Measurements from ENCODE around the gene DPP6.

DPP6 gene

DNA sequence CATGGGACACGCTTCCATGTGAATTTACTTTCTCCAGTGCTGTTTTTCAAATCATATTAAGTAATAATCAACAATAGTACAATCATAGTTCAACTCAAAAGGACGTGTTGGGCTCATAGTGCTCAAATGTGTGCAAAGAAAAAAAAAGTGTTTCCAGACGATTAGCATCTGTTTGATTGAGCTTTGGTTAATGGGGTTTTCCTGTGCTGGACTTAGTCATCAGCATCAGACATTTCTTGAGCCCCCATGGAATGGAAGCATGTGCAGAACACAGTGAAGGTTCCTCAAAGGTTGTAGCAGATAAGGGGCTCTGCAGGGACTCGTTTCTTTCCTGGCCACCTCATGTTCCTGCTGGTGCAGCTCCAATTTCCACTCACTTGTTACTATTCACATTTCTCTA, 716.8 kb downstream of the DPP6 start:
- DNase-seq (ENCODE audit: low read depth): no peak
- TF ChIP-seq, protein P1, sequence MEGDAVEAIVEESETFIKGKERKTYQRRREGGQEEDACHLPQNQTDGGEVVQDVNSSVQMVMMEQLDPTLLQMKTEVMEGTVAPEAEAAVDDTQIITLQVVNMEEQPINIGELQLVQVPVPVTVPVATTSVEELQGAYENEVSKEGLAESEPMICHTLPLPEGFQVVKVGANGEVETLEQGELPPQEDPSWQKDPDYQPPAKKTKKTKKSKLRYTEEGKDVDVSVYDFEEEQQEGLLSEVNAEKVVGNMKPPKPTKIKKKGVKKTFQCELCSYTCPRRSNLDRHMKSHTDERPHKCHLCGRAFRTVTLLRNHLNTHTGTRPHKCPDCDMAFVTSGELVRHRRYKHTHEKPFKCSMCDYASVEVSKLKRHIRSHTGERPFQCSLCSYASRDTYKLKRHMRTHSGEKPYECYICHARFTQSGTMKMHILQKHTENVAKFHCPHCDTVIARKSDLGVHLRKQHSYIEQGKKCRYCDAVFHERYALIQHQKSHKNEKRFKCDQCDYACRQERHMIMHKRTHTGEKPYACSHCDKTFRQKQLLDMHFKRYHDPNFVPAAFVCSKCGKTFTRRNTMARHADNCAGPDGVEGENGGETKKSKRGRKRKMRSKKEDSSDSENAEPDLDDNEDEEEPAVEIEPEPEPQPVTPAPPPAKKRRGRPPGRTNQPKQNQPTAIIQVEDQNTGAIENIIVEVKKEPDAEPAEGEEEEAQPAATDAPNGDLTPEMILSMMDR (IDR thresholded peaks at IDR 0.05; ENCODE audit: low read depth, low read length): no peak
- TF ChIP-seq POLR2A (IDR thresholded peaks at IDR 0.05; ENCODE audit: extremely low read depth, insufficient read length): no peak
- TF ChIP-seq, protein P2, sequence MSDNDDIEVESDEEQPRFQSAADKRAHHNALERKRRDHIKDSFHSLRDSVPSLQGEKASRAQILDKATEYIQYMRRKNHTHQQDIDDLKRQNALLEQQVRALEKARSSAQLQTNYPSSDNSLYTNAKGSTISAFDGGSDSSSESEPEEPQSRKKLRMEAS (IDR thresholded peaks at IDR 0.05; ENCODE audit: low read depth, low read length): no peak
- TF ChIP-seq MYC (IDR thresholded peaks at IDR 0.05; ENCODE audit: low read depth, low read length): no peak
- H3K4me3 ChIP-seq (ENCODE audit: low read depth, low read length): no peak overlapping the region

DNA sequence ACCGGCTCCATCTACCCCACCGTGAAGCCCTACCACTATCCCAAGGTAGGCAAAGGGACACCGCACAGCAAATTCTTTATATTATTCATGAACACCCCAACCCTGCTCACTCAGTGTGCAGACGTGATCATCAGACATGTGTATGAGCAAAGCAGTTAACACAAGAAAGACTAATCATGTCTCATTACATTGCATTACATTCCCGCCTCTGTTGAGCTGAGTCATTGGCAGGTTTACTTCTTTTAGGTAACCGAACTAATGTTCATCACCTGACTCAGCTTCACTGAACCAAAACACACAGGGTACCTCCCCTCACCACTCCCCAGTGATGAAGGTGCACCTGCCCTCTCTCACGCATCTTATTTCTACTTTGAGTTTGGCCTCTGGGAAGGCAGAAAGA, 717.3 kb downstream of the DPP6 start:
- no peak overlapping the region for H3K4me3 ChIP-seq (ENCODE audit: low read depth, low read length)
- TF ChIP-seq POLR2A (IDR thresholded peaks at IDR 0.05; ENCODE audit: extremely low read depth, insufficient read length): no peak
- TF ChIP-seq, protein P1 (IDR thresholded peaks at IDR 0.05; ENCODE audit: low read depth, low read length): no peak
- TF ChIP-seq, protein P2 (IDR thresholded peaks at IDR 0.05; ENCODE audit: low read depth, low read length): no peak
- TF ChIP-seq MYC (IDR thresholded peaks at IDR 0.05; ENCODE audit: low read depth, low read length): no peak
- no peak for DNase-seq (ENCODE audit: low read depth)

DNA sequence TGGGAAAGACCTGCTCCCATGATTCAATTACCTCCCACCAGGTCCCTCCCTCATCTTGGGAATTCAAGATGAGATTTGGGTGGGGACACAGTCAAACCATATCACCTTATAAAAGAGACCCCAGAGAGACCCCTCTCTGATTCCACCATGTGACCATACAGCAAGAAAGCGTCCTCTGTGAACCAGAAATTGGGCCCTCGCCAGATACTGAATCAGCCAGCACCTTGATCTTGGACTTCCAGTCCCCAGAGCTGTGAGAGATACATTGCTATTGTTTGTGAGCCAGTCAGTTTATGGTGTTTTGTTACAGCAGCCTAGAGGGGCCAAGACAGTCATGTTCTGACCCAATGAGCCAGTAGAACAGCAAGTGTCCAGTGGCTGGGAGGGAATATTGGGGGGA, 718.2 kb downstream of the DPP6 start:
- H3K4me3 ChIP-seq (ENCODE audit: low read depth, low read length): no peak overlapping the region
- DNase-seq (ENCODE audit: low read depth): no peak
- TF ChIP-seq MYC (IDR thresholded peaks at IDR 0.05; ENCODE audit: low read depth, low read length): no peak
- TF ChIP-seq, protein P1 (IDR thresholded peaks at IDR 0.05; ENCODE audit: low read depth, low read length): no peak

DNA sequence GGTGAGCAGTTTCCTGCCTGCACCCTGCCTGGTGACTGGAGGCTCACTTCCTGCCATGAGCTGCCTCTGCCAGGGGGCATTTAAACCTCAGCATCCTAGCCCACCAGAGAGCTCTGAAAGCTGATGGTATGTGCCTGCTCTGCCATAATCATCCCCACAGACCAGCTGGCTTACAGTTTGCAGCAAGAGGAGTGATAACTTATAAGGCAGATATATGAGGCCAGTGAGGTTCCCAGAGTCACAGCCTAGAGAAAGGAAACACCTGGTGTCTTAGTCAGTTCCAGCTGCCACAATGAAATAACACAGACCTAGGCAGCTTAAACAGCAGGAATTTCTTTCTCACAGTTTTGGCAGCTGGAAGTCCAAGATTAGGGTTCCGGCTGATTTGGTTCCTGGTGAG, 718.8 kb downstream of the DPP6 start:
- DNase-seq (ENCODE audit: low read depth): no peak
- no peak overlapping the region for H3K4me3 ChIP-seq (ENCODE audit: low read depth, low read length)
- TF ChIP-seq, protein P1 (IDR thresholded peaks at IDR 0.05; ENCODE audit: low read depth, low read length): no peak
- TF ChIP-seq MYC (IDR thresholded peaks at IDR 0.05; ENCODE audit: low read depth, low read length) (no peak), POLR2A (IDR thresholded peaks at IDR 0.05; ENCODE audit: extremely low read depth, insufficient read length) (no peak)
- TF ChIP-seq, protein P2 (IDR thresholded peaks at IDR 0.05; ENCODE audit: low read depth, low read length): no peak

DNA sequence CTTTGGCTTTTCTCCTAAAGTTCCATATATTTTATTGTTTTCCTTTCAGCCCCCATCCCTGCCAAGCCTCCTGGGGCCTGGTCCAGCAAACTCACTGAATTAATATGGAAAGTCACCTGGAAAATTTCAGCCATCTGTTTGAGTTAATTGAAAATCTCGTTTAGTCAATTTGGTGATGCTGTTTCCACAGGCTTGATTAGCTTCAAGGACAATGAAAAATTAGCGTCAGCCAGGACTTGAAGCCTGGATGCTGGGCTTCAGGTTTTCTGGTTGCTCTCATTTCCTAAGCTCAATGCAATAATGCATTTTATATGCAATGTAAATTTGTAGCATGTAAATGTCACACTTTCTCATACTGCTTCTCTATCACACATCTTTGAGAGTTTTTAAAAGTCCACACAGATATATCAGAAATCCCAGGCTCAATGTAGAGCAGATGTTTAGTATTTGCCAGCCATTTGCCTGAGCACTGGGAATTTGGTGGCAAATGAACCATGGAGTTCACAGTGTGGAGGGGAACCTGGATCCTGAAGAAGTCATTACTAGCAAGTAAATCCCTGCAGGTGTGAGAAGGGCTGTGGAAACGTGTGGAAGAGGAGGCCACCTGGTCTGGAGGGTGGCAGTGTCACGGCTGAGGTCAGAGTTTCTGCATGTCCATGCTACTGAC, 722.2 kb downstream of the DPP6 start:
- DNase-seq (ENCODE audit: low read depth): no peak
- no peak for TF ChIP-seq MYC (IDR thresholded peaks at IDR 0.05; ENCODE audit: low read depth, low read length)
- no peak for TF ChIP-seq POLR2A (IDR thresholded peaks at IDR 0.05; ENCODE audit: extremely low read depth, insufficient read length)
- TF ChIP-seq, protein P2 (IDR thresholded peaks at IDR 0.05; ENCODE audit: low read depth, low read length): no peak
- TF ChIP-seq, protein P1 (IDR thresholded peaks at IDR 0.05; ENCODE audit: low read depth, low read length): no peak
- no peak overlapping the region for H3K4me3 ChIP-seq (ENCODE audit: low read depth, low read length)

DNA sequence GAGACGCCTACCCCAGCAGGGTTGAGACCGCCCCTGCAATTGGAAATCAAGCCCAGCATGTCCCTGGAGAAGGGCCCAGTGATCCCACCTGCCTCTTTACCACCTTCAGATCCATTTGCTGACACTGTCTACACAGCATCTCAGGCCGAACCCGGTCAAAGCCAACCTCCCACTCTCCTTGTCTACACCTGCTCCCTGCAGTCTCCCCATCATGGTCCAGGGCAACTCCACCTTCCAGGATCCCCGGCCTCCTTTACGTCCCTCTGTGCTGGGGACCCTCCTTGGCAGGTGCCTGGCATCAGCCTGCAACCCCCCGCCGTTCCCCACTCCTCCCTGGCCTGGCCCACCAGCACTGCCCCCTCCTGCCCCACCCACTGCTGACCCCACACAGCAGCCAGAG, 723.5 kb downstream of the DPP6 start:
- TF ChIP-seq, protein P2 (IDR thresholded peaks at IDR 0.05; ENCODE audit: low read depth, low read length): no peak
- TF ChIP-seq MYC (IDR thresholded peaks at IDR 0.05; ENCODE audit: low read depth, low read length) (no peak), POLR2A (IDR thresholded peaks at IDR 0.05; ENCODE audit: extremely low read depth, insufficient read length) (no peak)
- TF ChIP-seq, protein P1 (IDR thresholded peaks at IDR 0.05; ENCODE audit: low read depth, low read length): no peak
- H3K4me3 ChIP-seq (ENCODE audit: low read depth, low read length): no peak overlapping the region
- DNase-seq (ENCODE audit: low read depth): no peak
